HepG2 (cell line): Measurements from ENCODE around the gene SLC22A23. TPM values are rescaled to one million over a fixed set of nuclear protein-coding genes. Genes with fewer than 3 reads are reported as not detected.

Source experiments
- ATAC-seq: fragments of 200-7000 bp; cut with Tn5 transposase; 3 replicates; pipeline ENCODE4 v1.9.1; 2020; ENCODE audit warnings: mild to moderate bottlenecking, moderate library complexity
- BruUV-seq: library from RNA; stranded (reverse); fragments of 400-500 nt; replicated peaks from 2 replicates; lab custom pipeline; 2021; lab: Mats Ljungman, UMichigan
- CTCF ChIA-PET: fragments of 300-600 bp; formaldehyde crosslinking; extraction: SDS; loops from one replicate; lab custom pipeline; 2021; ENCODE audit warnings: low total read pairs, inconsistent platforms, low intra/inter-chr PET ratio; lab: Yijun Ruan, JAX
- POLR2A ChIA-PET: fragments of 350-600 bp; sonication (Branson Sonifier 250); formaldehyde crosslinking; loops from one replicate; lab custom pipeline; 2020; ENCODE audit warnings: antibody characterized with exemption, inconsistent platforms; lab: Yijun Ruan, JAX
- DNase-seq: peaks from one replicate; pipeline ENCODE4 v3.0.0-alpha.2; 2015; ENCODE audit warnings: low spot score
- FAIRE-seq: peaks from 3 replicates; lab custom pipeline; 2011; peaks lifted over from hg19 to GRCh38; lab: Jason Lieb, UNC
- H2AFZ ChIP-seq: one replicate; pipeline ENCODE4 v1.6.1; 2011; ENCODE audit warnings: low read length, inconsistent platforms
- H3K27ac ChIP-seq: fragments of 300-600 bp; 3 replicates; pipeline ENCODE4 v1.8.0; 2011; ENCODE audit warnings: mixed run types, mild to moderate bottlenecking, mixed read lengths, low read length, inconsistent platforms; ENCODE audit not compliant: insufficient read depth; ENCODE audit errors: extremely low read length
- H3K27me3 ChIP-seq, 2 experiments: fragments of 200-600 bp in 1 of 2; 2 replicates in 1 of 2; 3 replicates in 1 of 2; pipeline versions ENCODE4 v1.6.0 to v1.8.0; 2011; ENCODE audit warnings: low read length in 2 of 2, mild to moderate bottlenecking in 2 of 2, moderate library complexity in 2 of 2, inconsistent platforms in 1 of 2; ENCODE audit not compliant: insufficient read depth in 2 of 2, control insufficient read depth in 1 of 2
- H3K36me3 ChIP-seq, 2 experiments: fragments of 200-600 bp in 1 of 2; replicated peaks in 1 of 2; 2 replicates in 1 of 2; 3 replicates in 1 of 2; pipeline versions ENCODE4 v1.5.1 to v1.8.0; 2011; ENCODE audit warnings: low read length in 2 of 2, inconsistent platforms in 1 of 2; ENCODE audit not compliant: insufficient read depth in 2 of 2, control insufficient read depth in 1 of 2
- H3K4me1 ChIP-seq: 2 replicates; pipeline ENCODE4 v1.5.1; 2012; ENCODE audit warnings: low read length, inconsistent platforms; ENCODE audit not compliant: insufficient read depth
- H3K4me2 ChIP-seq: 2 replicates; pipeline ENCODE4 v1.6.0; 2011; ENCODE audit warnings: low read depth, low read length, inconsistent platforms
- H3K4me3 ChIP-seq, 3 experiments: fragments of 200-600 bp in 1 of 3; sonication (generic), shearing (Covaris generic) in 1 of 3; replicated peaks in 1 of 3; 2 replicates each; pipeline ENCODE4 v1.5.1; 2011 to 2016; ENCODE audit warnings: low read length in 3 of 3, inconsistent platforms in 2 of 3, low read depth in 2 of 3, mild to moderate bottlenecking in 2 of 3, control low read depth in 1 of 3, mixed read lengths in 1 of 3; ENCODE audit not compliant: insufficient read depth in 1 of 3
- H3K79me2 ChIP-seq: one replicate; pipeline ENCODE4 v1.6.1; 2011; ENCODE audit warnings: low read length, inconsistent platforms; ENCODE audit not compliant: insufficient read depth
- H3K9ac ChIP-seq: 2 replicates; pipeline ENCODE4 v1.6.0; 2011; ENCODE audit warnings: mild to moderate bottlenecking, low read depth, low read length, inconsistent platforms; ENCODE audit not compliant: insufficient read depth
- H3K9me3 ChIP-seq: 2 replicates; pipeline ENCODE4 v1.5.1; 2012; ENCODE audit warnings: mild to moderate bottlenecking, low read length
- H4K20me1 ChIP-seq: 2 replicates; pipeline ENCODE4 v1.6.0; 2011; ENCODE audit warnings: inconsistent platforms, mild to moderate bottlenecking, low read length, moderate library complexity; ENCODE audit not compliant: insufficient read depth
- ARNT ChIP-seq: fragments of 450-650 bp; IDR thresholded peaks from 2 replicates; pipeline ENCODE4 v1.6.1; 2017
- ATF5 ChIP-seq: sonication (generic); formaldehyde crosslinking; IDR thresholded peaks from 2 replicates; pipeline ENCODE4 v1.4.0; 2020; ENCODE audit warnings: mild to moderate bottlenecking, low read depth, missing genetic modification reagents
- DNMT1 ChIP-seq: sonication (generic); formaldehyde crosslinking; IDR thresholded peaks from 2 replicates; pipeline ENCODE4 v1.5.1; 2020; ENCODE audit warnings: mild to moderate bottlenecking, missing genetic modification reagents
- GLI4 ChIP-seq: sonication (generic); formaldehyde crosslinking; IDR thresholded peaks from 2 replicates; pipeline ENCODE4 v1.5.1; 2020; ENCODE audit warnings: missing genetic modification reagents, mild to moderate bottlenecking, moderate library complexity, borderline replicate concordance
- KAT2B ChIP-seq: fragments of 150-350 bp; IDR thresholded peaks from 2 replicates; pipeline ENCODE4 v1.6.1; 2014; ENCODE audit warnings: low read depth, low read length, borderline replicate concordance
- MBD4 ChIP-seq: IDR thresholded peaks from 2 replicates; pipeline ENCODE4 v1.6.1; 2012; ENCODE audit warnings: low read length, inconsistent platforms, borderline replicate concordance
- MLXIP ChIP-seq: sonication (generic); formaldehyde crosslinking; IDR thresholded peaks from 2 replicates; pipeline ENCODE4 v1.9.0; 2021; ENCODE audit warnings: missing genetic modification reagents, borderline replicate concordance
- NCOR1 ChIP-seq: fragments of 200-600 bp; sonication (generic); IDR thresholded peaks from 2 replicates; pipeline ENCODE4 v1.7.0; 2017; ENCODE audit warnings: antibody characterized with exemption, low read length, borderline replicate concordance
- NFE2L1 ChIP-seq: sonication (generic); formaldehyde crosslinking; IDR thresholded peaks from 2 replicates; pipeline ENCODE4 v1.4.0; 2020; ENCODE audit warnings: missing genetic modification reagents, mild to moderate bottlenecking, borderline replicate concordance
- PBX3 ChIP-seq: sonication (generic); formaldehyde crosslinking; IDR thresholded peaks from 2 replicates; pipeline ENCODE4 v1.8.1; 2023; ENCODE audit warnings: missing genetic modification reagents, inconsistent platforms, borderline replicate concordance
- PHF5A ChIP-seq: IDR thresholded peaks from one replicate; pipeline ENCODE4 v1.6.1; 2018; ENCODE audit warnings: low read depth, missing genetic modification reagents; ENCODE audit not compliant: unreplicated experiment
- PITX1 ChIP-seq: sonication (generic); formaldehyde crosslinking; IDR thresholded peaks from 2 replicates; pipeline ENCODE4 v1.5.1; 2020; ENCODE audit warnings: mild to moderate bottlenecking, missing genetic modification reagents
- THRA ChIP-seq: sonication (generic); formaldehyde crosslinking; IDR thresholded peaks from 2 replicates; pipeline ENCODE4 v1.4.0; 2020; ENCODE audit warnings: missing genetic modification reagents, borderline replicate concordance
- TP53 ChIP-seq: sonication (generic); formaldehyde crosslinking; conservative IDR thresholded peaks from 2 replicates; pipeline ENCODE4 v1.4.0; 2020; ENCODE audit warnings: missing genetic modification reagents
- ZNF207 ChIP-seq: fragments of 450-650 bp; IDR thresholded peaks from 2 replicates; pipeline ENCODE4 v1.6.1; 2016; ENCODE audit warnings: antibody characterized with exemption, borderline replicate concordance
- WGBS: methylation state at CpG from one replicate; pipeline ENCODE4 v1.1.6; 2017; ENCODE audit warnings: low lambda C conversion rate; 5-methylcytosine and 5-hydroxymethylcytosine counted together
- in situ Hi-C: cut with HindIII; loops from 2 replicates; pipeline ENCODE4 v1.10.0; 2017; ENCODE audit warnings: low pct_unique_long_range_greater_than_20kb; ENCODE audit not compliant: extremely low pct_ligation_motif_present
- intact Hi-C: fragments of 100-400 bp; cut with micrococcal nuclease; formaldehyde crosslinking; loops from one replicate; pipeline ENCODE4 v1.10.0; 2022; ENCODE audit not compliant: unreplicated experiment
- polyA plus RNA-seq, 8 experiments: library from polyadenylated mRNA; depleted of rRNA in 3 of 8; stranded (reverse) in 7 of 8; unstranded in 1 of 8; fragments of >200 nt; fragmentation: Illumina TruSeq in 4 of 8; extraction: Trizol in 4 of 8; gene quantifications; 2 replicates each; pipeline versions ENCODE4 v1.2.1 to v1.2.3, GENCODE V29; 2011 to 2016; ENCODE audit warnings: low read depth in 4 of 8, missing spikeins in 1 of 8, mixed read lengths in 1 of 8; ENCODE audit not compliant: insufficient read depth in 1 of 8
- total RNA-seq, 5 experiments: library from RNA; depleted of rRNA; stranded (reverse); fragments of >200 nt; fragmentation: Illumina TruSeq; extraction: Trizol; gene quantifications; 2 replicates each; pipeline ENCODE4 v1.2.3, GENCODE V29; 2016; ENCODE audit warnings: low read depth in 1 of 5

Gene SLC22A23
- total and polyA plus RNA-seq, 2 of the 13 experiments (the other 11 are each of a cell fraction or from before 2014, with no cell fraction given), result 11.8 to 17.5 TPM

GRCh38 chr6:3278691-3279090 is 178.2 kb downstream of the SLC22A23 start:
- Histone ChIP-seq H2AFZ (no peak overlapping the region), H4K20me1 (no peaks in the 10 kb centered on the region; the same call in 1 of the 2 replicates)
- no peak for TF ChIP-seq ARNT
- no peak for TF ChIP-seq TP53
- TF ChIP-seq NCOR1, result no peak
- no peak for TF ChIP-seq KAT2B
- no peak for TF ChIP-seq PBX3 (CRISPR knock-in tag)
- TF ChIP-seq ZNF207, result no peak
- no peak for TF ChIP-seq DNMT1 (CRISPR knock-in tag)
- no peak for TF ChIP-seq NFE2L1 (CRISPR knock-in tag)
- TF ChIP-seq PHF5A, result no peak
- TF ChIP-seq PITX1 (CRISPR knock-in tag), result no peak
- no peak for TF ChIP-seq GLI4 (CRISPR knock-in tag)
- no peak for TF ChIP-seq MLXIP (CRISPR knock-in tag)
- no peak for TF ChIP-seq THRA (CRISPR knock-in tag)
- no peak for TF ChIP-seq MBD4
- no peak for TF ChIP-seq ATF5 (CRISPR knock-in tag)
- TF ChIP-seq, all 625 proteins: peak for 0
- H3K27me3 ChIP-seq, result no peaks in the 10 kb centered on the region
- no TSS peak for BruUV-seq
- DNase-seq (no peak), FAIRE-seq (no peak), ATAC-seq (no peak)
- H3K9ac ChIP-seq, result no peak overlapping the region
- no peak overlapping the region for H3K27ac ChIP-seq
- intact Hi-C loops (loop anchor here (1.0 to 2.0 kb wide), 4 partner anchors 179 to 454 kb away; partner anchors contain the start of gene SLC22A23), in situ Hi-C loops (loop anchor here (10.0 to 25.0 kb wide), 2 partner anchors 236 to 709 kb away; no protein-coding TSS in a partner anchor)
- H3K4me2 ChIP-seq, result no peak overlapping the region
- H3K9me3 ChIP-seq, result no peaks in the 10 kb centered on the region
- 98% methylated on average over 4 of the region's 4 CpGs for WGBS
- H3K79me2 ChIP-seq, result no peaks in the 10 kb centered on the region
- no peak overlapping the region for H3K4me3 ChIP-seq
- ChIA-PET CTCF (interaction anchor here (1.4 to 2.9 kb wide), 2 partner anchors 453 to 464 kb away, joined by 6 to 41 read pairs; no protein-coding TSS in a partner anchor), POLR2A (no interaction called here)
- no peaks in the 10 kb centered on the region for H3K4me1 ChIP-seq
- H3K36me3 ChIP-seq, result peaks cover 16 to 53% of the 10 kb centered on the region in 2 experiments
